ENCODE data around the gene AFF1.

The AFF1 gene

DNA sequence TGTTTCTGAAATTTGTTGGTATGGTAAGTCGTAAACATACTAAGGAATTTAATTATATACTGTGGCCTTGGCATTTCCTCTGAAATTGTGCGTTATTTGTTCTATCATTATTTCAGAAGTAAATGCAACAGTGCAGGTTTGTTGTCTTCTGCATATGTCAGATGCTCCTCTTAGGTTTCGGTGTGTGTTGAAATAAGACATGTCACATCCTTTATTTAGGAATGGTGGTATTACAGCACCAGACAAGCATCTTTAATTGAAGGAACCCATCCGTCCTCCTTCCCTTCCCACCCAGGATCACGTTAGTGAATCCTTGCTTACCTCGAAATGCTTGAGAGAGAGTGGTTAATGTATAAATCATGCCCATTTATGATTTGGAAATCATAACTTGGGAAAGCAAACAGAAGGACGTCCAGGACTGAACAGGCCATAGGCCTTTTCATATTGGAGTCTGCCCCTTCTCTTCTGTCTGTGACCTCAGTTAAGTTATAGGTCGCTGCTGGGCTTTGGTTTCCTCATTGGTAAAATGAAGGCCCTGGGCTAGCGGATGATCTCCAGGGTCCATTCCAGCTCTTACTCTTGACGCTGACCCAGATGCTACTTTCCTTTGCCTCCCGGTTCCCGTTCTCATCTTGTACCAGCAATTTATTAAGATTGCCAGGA, 151.5 kb downstream of the AFF1 start:
- DNase-seq (ENCODE audit: low spot score) = no peak
- TF ChIP-seq, protein P1, sequence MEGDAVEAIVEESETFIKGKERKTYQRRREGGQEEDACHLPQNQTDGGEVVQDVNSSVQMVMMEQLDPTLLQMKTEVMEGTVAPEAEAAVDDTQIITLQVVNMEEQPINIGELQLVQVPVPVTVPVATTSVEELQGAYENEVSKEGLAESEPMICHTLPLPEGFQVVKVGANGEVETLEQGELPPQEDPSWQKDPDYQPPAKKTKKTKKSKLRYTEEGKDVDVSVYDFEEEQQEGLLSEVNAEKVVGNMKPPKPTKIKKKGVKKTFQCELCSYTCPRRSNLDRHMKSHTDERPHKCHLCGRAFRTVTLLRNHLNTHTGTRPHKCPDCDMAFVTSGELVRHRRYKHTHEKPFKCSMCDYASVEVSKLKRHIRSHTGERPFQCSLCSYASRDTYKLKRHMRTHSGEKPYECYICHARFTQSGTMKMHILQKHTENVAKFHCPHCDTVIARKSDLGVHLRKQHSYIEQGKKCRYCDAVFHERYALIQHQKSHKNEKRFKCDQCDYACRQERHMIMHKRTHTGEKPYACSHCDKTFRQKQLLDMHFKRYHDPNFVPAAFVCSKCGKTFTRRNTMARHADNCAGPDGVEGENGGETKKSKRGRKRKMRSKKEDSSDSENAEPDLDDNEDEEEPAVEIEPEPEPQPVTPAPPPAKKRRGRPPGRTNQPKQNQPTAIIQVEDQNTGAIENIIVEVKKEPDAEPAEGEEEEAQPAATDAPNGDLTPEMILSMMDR (IDR thresholded peaks at IDR 0.05; ENCODE audit: borderline replicate concordance, control extremely low read depth, extremely low read depth, insufficient read depth, missing control alignments) = no peak

DNA sequence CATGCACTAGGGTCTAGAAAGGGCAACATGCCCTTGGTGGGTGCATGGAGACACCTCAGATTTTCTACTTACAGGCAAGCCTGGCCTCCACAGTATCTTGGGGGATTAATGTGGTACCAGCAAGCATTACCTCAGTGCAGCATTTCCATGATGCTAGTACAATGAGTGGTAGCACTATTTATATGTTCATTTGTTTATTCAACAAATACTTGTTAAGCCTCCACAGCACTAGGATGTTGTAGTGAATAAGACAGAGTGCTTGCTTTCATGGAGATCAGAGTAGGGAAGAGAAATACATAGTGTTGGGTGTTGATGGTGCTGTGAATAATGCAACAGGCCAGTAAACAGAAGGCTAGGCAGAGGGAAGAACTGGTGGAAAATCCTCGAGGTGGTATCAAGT, 152.2 kb downstream of the AFF1 start:
- TF ChIP-seq, protein P1 (IDR thresholded peaks at IDR 0.05; ENCODE audit: borderline replicate concordance, control extremely low read depth, extremely low read depth, insufficient read depth, missing control alignments) = no peak
- DNase-seq (ENCODE audit: low spot score) = no peak
- in situ Hi-C loops (cut with MboI; ENCODE audit: low sequenced_read_pairs, unreplicated experiment) = no loop called here

More for the DNA sequence above, 151.5 kb downstream of the AFF1 start:
- in situ Hi-C loops (cut with MboI; ENCODE audit: low sequenced_read_pairs, unreplicated experiment) = no loop called here

DNA sequence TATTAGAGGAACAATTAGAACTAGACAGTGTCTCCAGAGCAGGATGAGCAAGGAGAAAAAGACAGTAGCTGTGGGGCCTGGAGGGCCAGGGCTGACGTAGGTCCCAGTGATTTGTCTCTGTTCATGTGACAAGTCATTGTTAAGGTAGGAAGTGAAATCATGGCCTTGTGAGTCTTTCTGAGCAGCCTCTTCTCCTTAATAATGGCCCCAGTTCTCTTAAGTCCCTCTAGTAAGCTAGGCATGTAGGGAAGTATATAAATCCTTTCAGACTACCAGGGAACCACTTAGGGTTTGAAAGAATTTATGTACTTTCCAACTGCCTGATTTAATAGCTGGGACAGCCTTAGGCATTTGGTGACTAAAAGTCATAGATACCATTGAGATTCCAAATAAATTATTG, 152.6 kb downstream of the AFF1 start:
- in situ Hi-C loops (cut with MboI; ENCODE audit: low sequenced_read_pairs, unreplicated experiment) = no loop called here
- no peak for DNase-seq (ENCODE audit: low spot score)
- TF ChIP-seq, protein P1 (IDR thresholded peaks at IDR 0.05; ENCODE audit: borderline replicate concordance, control extremely low read depth, extremely low read depth, insufficient read depth, missing control alignments) = no peak

DNA sequence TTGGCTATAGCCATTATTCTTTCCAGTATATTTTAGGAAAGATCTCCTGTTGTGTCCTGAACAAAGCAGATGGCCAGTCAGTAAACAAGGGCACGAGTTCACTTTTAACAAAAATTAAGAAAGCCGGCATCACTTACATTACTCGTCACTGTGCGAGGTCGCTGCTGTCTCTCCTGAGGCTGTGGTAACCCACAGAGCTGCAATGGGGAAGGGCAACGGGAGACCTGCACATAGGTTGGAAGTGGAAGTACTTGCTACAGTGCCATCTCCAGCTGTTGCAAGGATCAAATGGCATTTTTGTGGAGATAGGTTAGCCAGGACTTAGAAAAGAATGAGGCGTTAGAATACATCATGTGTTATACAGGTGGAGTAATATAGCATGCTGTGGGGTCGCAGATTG, 153.4 kb downstream of the AFF1 start:
- TF ChIP-seq, protein P1 (IDR thresholded peaks at IDR 0.05; ENCODE audit: borderline replicate concordance, control extremely low read depth, extremely low read depth, insufficient read depth, missing control alignments) = no peak
- in situ Hi-C loops (cut with MboI; ENCODE audit: low sequenced_read_pairs, unreplicated experiment) = no loop called here

DNA sequence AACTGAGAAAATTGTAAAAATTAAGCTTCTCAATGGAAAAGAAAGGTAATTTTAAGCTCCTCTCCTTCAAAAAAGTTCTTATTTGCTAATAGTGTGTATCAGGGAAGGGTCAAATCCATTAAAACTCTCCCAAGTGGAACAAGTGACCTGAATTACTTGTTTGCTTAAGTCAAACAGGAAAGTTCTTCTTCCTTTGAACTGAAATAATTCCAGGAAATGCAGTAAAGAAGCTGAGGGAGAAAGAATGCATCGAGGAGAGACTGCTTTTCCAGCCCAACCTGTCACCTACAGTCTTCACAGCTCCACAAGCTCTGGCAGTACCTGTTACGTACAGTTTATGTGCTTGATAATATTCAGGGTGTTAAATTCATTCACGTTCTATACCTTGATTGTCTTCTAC, 154.6 kb downstream of the AFF1 start:
- in situ Hi-C loops (cut with MboI; ENCODE audit: low sequenced_read_pairs, unreplicated experiment) = no loop called here
- DNase-seq (ENCODE audit: low spot score) = no peak
- TF ChIP-seq, protein P1 (IDR thresholded peaks at IDR 0.05; ENCODE audit: borderline replicate concordance, control extremely low read depth, extremely low read depth, insufficient read depth, missing control alignments) = no peak

More for the DNA sequence above, 153.4 kb downstream of the AFF1 start:
- no peak for DNase-seq (ENCODE audit: low spot score)

DNA sequence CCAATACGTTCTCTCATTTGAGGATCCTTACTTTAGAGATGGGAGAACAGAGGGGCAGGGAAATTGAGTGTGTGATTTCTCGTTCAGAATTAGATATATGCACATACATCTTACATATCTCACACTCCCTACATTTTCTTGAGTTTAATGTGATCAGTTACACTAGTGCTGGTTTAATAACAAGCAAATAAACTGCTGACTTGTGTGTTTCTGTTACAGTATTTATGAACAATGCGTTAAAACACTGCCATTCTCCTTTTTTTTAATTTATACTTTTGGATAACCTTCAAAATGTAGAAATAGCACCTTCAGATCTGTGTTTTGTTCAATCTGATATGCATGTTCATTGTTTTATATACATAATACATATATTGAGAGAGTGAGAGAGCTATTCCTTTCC, 155.5 kb downstream of the AFF1 start:
- no peak for DNase-seq (ENCODE audit: low spot score)
- in situ Hi-C loops (cut with MboI; ENCODE audit: low sequenced_read_pairs, unreplicated experiment) = loop anchor here (5.0 kb wide), 1 partner anchor 153 kb away; the partner anchor contains the start of gene AFF1
- TF ChIP-seq, protein P1 (IDR thresholded peaks at IDR 0.05; ENCODE audit: borderline replicate concordance, control extremely low read depth, extremely low read depth, insufficient read depth, missing control alignments) = no peak
